A673 (cell line): ENCODE data around the gene SEMA4F. TPM values are rescaled to one million over a fixed set of nuclear protein-coding genes. Genes with fewer than 3 reads are reported as not detected.
"Not testable (repeated sequence)": the region's sequence is repeated elsewhere in the genome, so short reads cannot be mapped to it uniquely, and the experiment has no call there.

ENCODE experiments used
- BruUV-seq: library from RNA; stranded (reverse); fragments of 400-500 nt; replicated peaks from 2 replicates; lab custom pipeline; 2021; lab: Mats Ljungman, UMichigan
- CTCF ChIA-PET: fragments of 300-600 bp; sonication (Branson Sonifier 250); formaldehyde crosslinking; loops from one replicate; lab custom pipeline; 2022; ENCODE audit warnings: antibody characterized with exemption; lab: Charles Lee
- POLR2A ChIA-PET: fragments of 300-600 bp; sonication (Branson Sonifier 250); formaldehyde crosslinking; loops from one replicate; lab custom pipeline; 2022; ENCODE audit warnings: antibody characterized with exemption; ENCODE audit not compliant: low non-redundant PET; lab: Charles Lee
- DNase-seq: peaks from one replicate; pipeline ENCODE4 v3.0.0-alpha.2; 2015; ENCODE audit warnings: low spot score
- H3K27ac ChIP-seq: fragments of 200-600 bp; sonication (generic); 2 replicates; pipeline ENCODE4 v1.5.1; 2016; ENCODE audit warnings: mixed run types, low read depth, mild to moderate bottlenecking, mixed read lengths, antibody characterized with exemption, low read length; ENCODE audit not compliant: poor library complexity, severe bottlenecking
- H3K27me3 ChIP-seq: fragments of 200-600 bp; sonication (generic); replicated peaks from 2 replicates; pipeline ENCODE4 v1.6.1; 2017; ENCODE audit warnings: mixed run types, low read depth, mild to moderate bottlenecking, mixed read lengths, antibody characterized with exemption, low read length; ENCODE audit not compliant: insufficient read depth, poor library complexity
- H3K36me3 ChIP-seq: fragments of 200-600 bp; sonication (generic); 2 replicates; pipeline ENCODE4 v1.6.1; 2016; ENCODE audit warnings: mixed run types, mild to moderate bottlenecking, mixed read lengths, antibody characterized with exemption, low read length; ENCODE audit not compliant: insufficient read depth, poor library complexity, severe bottlenecking
- H3K4me1 ChIP-seq: fragments of 200-600 bp; sonication (generic); 2 replicates; pipeline ENCODE4 v1.6.1; 2017; ENCODE audit warnings: mixed run types, mild to moderate bottlenecking, mixed read lengths, antibody characterized with exemption, low read length; ENCODE audit not compliant: insufficient read depth, poor library complexity, severe bottlenecking
- H3K4me3 ChIP-seq: fragments of 200-600 bp; sonication (generic); 2 replicates; pipeline ENCODE4 v1.5.1; 2016; ENCODE audit warnings: low read depth, mixed run types, mild to moderate bottlenecking, mixed read lengths, low read length; ENCODE audit not compliant: poor library complexity, severe bottlenecking
- H3K9me3 ChIP-seq: fragments of 200-600 bp; sonication (generic); 2 replicates; pipeline ENCODE4 v1.6.1; 2016; ENCODE audit warnings: mixed run types, low read depth, mild to moderate bottlenecking, mixed read lengths, antibody characterized with exemption, low read length; ENCODE audit not compliant: poor library complexity, severe bottlenecking
- CTCF ChIP-seq: fragments of 300-800, 200-600 bp; sonication (generic); conservative IDR thresholded peaks from 2 replicates; pipeline ENCODE4 v1.5.1; 2017; ENCODE audit warnings: low read depth, mild to moderate bottlenecking, antibody characterized with exemption, low read length, moderate library complexity, mixed read lengths
- EZH2 ChIP-seq: fragments of 200-600 bp; sonication (generic); IDR thresholded peaks from 2 replicates; pipeline ENCODE4 v1.6.1; 2017; ENCODE audit warnings: borderline replicate concordance, low read depth, mild to moderate bottlenecking, mixed read lengths, antibody characterized with exemption, low read length; ENCODE audit not compliant: poor library complexity, severe bottlenecking
- intact Hi-C: fragments of 100-400 bp; cut with micrococcal nuclease; formaldehyde crosslinking; loops from one replicate; pipeline ENCODE4 v1.10.0; 2022; ENCODE audit not compliant: unreplicated experiment
- total RNA-seq: library from RNA; stranded (reverse); gene quantifications from 2 replicates; pipeline ENCODE4 v1.2.3, GENCODE V29; 2021

Gene SEMA4F
- total RNA-seq, 1 experiment from 2014 or later: 3.8 TPM

GRCh38 chr2:74625658-74626425 lies 28.2 kb upstream of the SEMA4F start:
- no peak for TF ChIP-seq EZH2
- no peak for TF ChIP-seq CTCF
- no peaks in the 10 kb centered on the region for H3K27me3 ChIP-seq
- POLR2A ChIA-PET: no interaction called here
- intact Hi-C loops: no loop called here
- no peaks in the 10 kb centered on the region for H3K4me1 ChIP-seq
- CTCF ChIA-PET: no interaction called here
- no TSS peak for BruUV-seq
- no peaks in the 10 kb centered on the region for H3K36me3 ChIP-seq
- no peak overlapping the region for H3K27ac ChIP-seq
- DNase-seq: no peak
- no peaks in the 10 kb centered on the region for H3K9me3 ChIP-seq
- H3K4me3 ChIP-seq: no peak overlapping the region

- H3K27me3 ChIP-seq: no peaks in the 10 kb centered on the region
- H3K27ac ChIP-seq: no peak overlapping the region
- ChIA-PET POLR2A (no interaction called here), CTCF (no interaction called here)
- TF ChIP-seq CTCF (no peak), EZH2 (no peak)
- no peaks in the 10 kb centered on the region for H3K36me3 ChIP-seq
- DNase-seq: no peak
- peaks cover 9% of the 10 kb centered on the region for H3K4me1 ChIP-seq
- no peak overlapping the region for H3K4me3 ChIP-seq
- H3K9me3 ChIP-seq: no peaks in the 10 kb centered on the region
- no TSS peak for BruUV-seq
- intact Hi-C loops: no loop called here
Observed at GRCh38 chr2:74628538-74629105, 25.4 kb upstream of the SEMA4F start.

GRCh38 chr2:74630454-74630853 lies 23.6 kb upstream of the SEMA4F start:
- BruUV-seq, CTCF ChIA-PET, POLR2A ChIA-PET: not testable (repeated sequence)

More at GRCh38 chr2:74630454-74630853, 23.6 kb upstream of the SEMA4F start:
- H3K4me1 ChIP-seq, intact Hi-C loops, H3K27ac ChIP-seq, H3K4me3 ChIP-seq, H3K27me3 ChIP-seq, DNase-seq, H3K9me3 ChIP-seq, H3K36me3 ChIP-seq: not testable (repeated sequence)
